MCF 10A (cell line): ENCODE results near the gene PRELID1. TPM values are rescaled to one million over a fixed set of nuclear protein-coding genes. Genes with fewer than 3 reads are reported as not detected.
"Not testable (repeated sequence)": the region's sequence is repeated elsewhere in the genome, so short reads cannot be mapped to it uniquely, and the experiment has no call there.

Experiments used
- Bru-seq: library from RNA; stranded (reverse); fragments of 400-500 nt; gene quantifications from one replicate; lab custom pipeline; 2021; lab: Mats Ljungman, UMichigan
- BruChase-seq, 2 experiments: library from RNA; stranded (reverse); fragments of 400-500 nt; gene quantifications; one replicate each; lab custom pipeline; 2021; lab: Mats Ljungman, UMichigan
- BruUV-seq: library from RNA; stranded (reverse); fragments of 400-500 nt; replicated peaks from 2 replicates; lab custom pipeline; 2021; lab: Mats Ljungman, UMichigan
- CTCF ChIA-PET: fragments of 300-600 bp; sonication (Branson Sonifier 250); formaldehyde crosslinking; extraction: SDS; loops from one replicate; lab custom pipeline; 2021; ENCODE audit warnings: antibody characterized with exemption, inconsistent platforms; lab: Yijun Ruan, JAX
- POLR2A ChIA-PET: fragments of 300-600, 350-650 bp; sonication (Branson Sonifier 250); formaldehyde crosslinking; extraction: SDS; loops from one replicate; lab custom pipeline; 2020; ENCODE audit warnings: antibody characterized with exemption, inconsistent platforms; lab: Yijun Ruan, JAX
- DNase-seq: peaks from one replicate; pipeline ENCODE4 v3.0.0-alpha.2; 2018; ENCODE audit not compliant: unreplicated experiment
- H3K27ac Mint-ChIP-seq: one replicate; pipeline ENCODE4 v1.8.0; 2022; ENCODE audit warnings: mild to moderate bottlenecking, low read depth, mixed read lengths; ENCODE audit not compliant: unreplicated experiment
- H3K27me3 Mint-ChIP-seq: one replicate; pipeline ENCODE4 v1.8.0; 2022; ENCODE audit warnings: mixed read lengths; ENCODE audit not compliant: insufficient read depth, unreplicated experiment
- H3K36me3 Mint-ChIP-seq: one replicate; pipeline ENCODE4 v1.8.0; 2022; ENCODE audit warnings: mild to moderate bottlenecking, moderate library complexity, mixed read lengths; ENCODE audit not compliant: insufficient read depth, unreplicated experiment
- H3K4me1 Mint-ChIP-seq: one replicate; pipeline ENCODE4 v1.8.0; 2022; ENCODE audit warnings: mixed read lengths; ENCODE audit not compliant: insufficient read depth, unreplicated experiment
- H3K4me3 Mint-ChIP-seq: one replicate; pipeline ENCODE4 v1.8.0; 2022; ENCODE audit warnings: mild to moderate bottlenecking, moderate library complexity, mixed read lengths; ENCODE audit not compliant: unreplicated experiment
- H3K9me3 Mint-ChIP-seq: one replicate; pipeline ENCODE4 v1.8.0; 2022; ENCODE audit warnings: mixed read lengths; ENCODE audit not compliant: unreplicated experiment
- CTCF ChIP-seq: fragments of 200-600 bp; IDR thresholded peaks from one replicate; pipeline ENCODE4 v1.8.0; 2022; ENCODE audit warnings: antibody characterized with exemption, mild to moderate bottlenecking; ENCODE audit not compliant: unreplicated experiment
- intact Hi-C: fragments of 100-400 bp; cut with micrococcal nuclease; formaldehyde crosslinking; loops from 2 replicates; pipeline ENCODE4 v1.14.1; 2022
- long read RNA-seq: library from polyadenylated mRNA; stranded (forward); transcript quantifications from one replicate; pipeline ENCODE4 v2.0.0, GENCODE V29; 2022
- total RNA-seq: library from RNA; stranded (reverse); gene quantifications from 2 replicates; pipeline ENCODE4 v1.2.3, GENCODE V29; 2022

PRELID1 gene
- total RNA-seq (217 and 267 TPM in 2 replicates), Bru-seq, nascent RNA (percentile 92 among the genes with signal in this experiment), BruChase-seq, experiment 1, labeled RNA remaining after a 6-hour chase (percentile 96 among the genes with signal in this experiment), BruChase-seq, experiment 2, labeled RNA remaining after a 2-hour chase (percentile 91 among the genes with signal in this experiment)
- long read RNA-seq, transcript PRELID1-201 (5 exons, 1,261 nt) = major isoform, 777 of 803 reads
- long read RNA-seq, partial matches to known transcripts = 8 of 803 reads
- long read RNA-seq, other reads (novel, unspliced or antisense) = 15 of 803 reads

- H3K4me1 Mint-ChIP-seq = peaks cover 57% of the 10 kb centered on the region
- DNase-seq = peak; percentile 86
- intact Hi-C loops = loop anchor here (1.0 kb wide), 1 partner anchor 189 kb away; no protein-coding TSS in a partner anchor
- no peaks in the 10 kb centered on the region for H3K27me3 Mint-ChIP-seq
- H3K9me3 Mint-ChIP-seq = no peaks in the 10 kb centered on the region
- peak within 1 kb of the TSS; percentile 87 for H3K4me3 Mint-ChIP-seq
- POLR2A ChIA-PET = interaction anchor here (0.5 to 3.6 kb wide), 13 partner anchors 9 to 194 kb away, joined by 3 to 23 read pairs (median 4); partner anchors contain the start of genes LMAN2, MXD3 and PDLIM7
- H3K27ac Mint-ChIP-seq = peak within 1 kb of the TSS; percentile 73
- CTCF ChIA-PET = interaction anchor here (2.0 to 3.6 kb wide), 2 partner anchors 33 to 190 kb away, joined by 8 to 27 read pairs; no protein-coding TSS in a partner anchor
- no TSS peak for BruUV-seq
- peak; percentile 59 for TF ChIP-seq CTCF
- peaks cover 58% of the 10 kb centered on the region for H3K36me3 Mint-ChIP-seq
Measured at GRCh38 chr5:177303121-177303924, at the start of gene PRELID1, which contains the start of gene RAB24. PRELID1 (plus strand) TSS chr5:177303799; CDS start chr5:177303986, 187 bp downstream. RAB24 (minus strand) TSS chr5:177303719; CDS start chr5:177303288, 431 bp downstream.

- no peak for TF ChIP-seq CTCF
- Mint-ChIP-seq H3K27ac (peak overlapping the region; percentile 60), H3K36me3 (peaks cover 100% of the 10 kb centered on the region), H3K27me3 (no peaks in the 10 kb centered on the region), H3K4me1 (peaks cover 11% of the 10 kb centered on the region), H3K4me3 (no peak overlapping the region), H3K9me3 (no peaks in the 10 kb centered on the region)
- POLR2A ChIA-PET = interaction anchor here (0.7 to 1.7 kb wide), 4 partner anchors 8 to 123 kb away, joined by 3 to 5 read pairs (median 4); no protein-coding TSS in a partner anchor
- DNase-seq = peak; percentile 48
- CTCF ChIA-PET = no interaction called here
- intact Hi-C loops = loop anchor here (1.0 kb wide), 1 partner anchor 142 kb away; no protein-coding TSS in a partner anchor
- BruUV-seq = no TSS peak
Measured at GRCh38 chr5:177256296-177256695, 47.3 kb upstream of the PRELID1 start.

GRCh38 chr5:177258711-177259110 is 44.9 kb upstream of the PRELID1 start:
- H3K27me3 Mint-ChIP-seq, H3K27ac Mint-ChIP-seq, BruUV-seq, CTCF ChIA-PET, DNase-seq, H3K4me3 Mint-ChIP-seq, intact Hi-C loops, H3K9me3 Mint-ChIP-seq: not testable (repeated sequence)
- H3K4me1 Mint-ChIP-seq = peaks cover 11% of the 10 kb centered on the region
- H3K36me3 Mint-ChIP-seq = peaks cover 100% of the 10 kb centered on the region
- POLR2A ChIA-PET = interaction anchor here (1.9 kb wide), 1 partner anchor 9 kb away, joined by 3 read pairs; no protein-coding TSS in a partner anchor

GRCh38 chr5:177260961-177261360 is 42.6 kb upstream of the PRELID1 start:
- H3K9me3 Mint-ChIP-seq = no peaks in the 10 kb centered on the region
- DNase-seq = no peak
- H3K4me3 Mint-ChIP-seq = no peak overlapping the region
- TF ChIP-seq CTCF = no peak
- peaks cover 98% of the 10 kb centered on the region for H3K36me3 Mint-ChIP-seq
- H3K27me3 Mint-ChIP-seq = no peaks in the 10 kb centered on the region
- ChIA-PET CTCF (interaction anchor here (0.6 kb wide), 1 partner anchor 49 kb away, joined by 4 read pairs; no protein-coding TSS in a partner anchor), POLR2A (no interaction called here)
- peaks cover 5% of the 10 kb centered on the region for H3K4me1 Mint-ChIP-seq
- H3K27ac Mint-ChIP-seq = no peak overlapping the region
- no TSS peak for BruUV-seq
- intact Hi-C loops = no loop called here
